ENCODE results near the gene DPEP1. TPM values are rescaled to one million over a fixed set of nuclear protein-coding genes. Genes with fewer than 3 reads are reported as not detected.

The DPEP1 gene
- total RNA-seq, 1 donor from 2014 or later = not detected

DNA sequence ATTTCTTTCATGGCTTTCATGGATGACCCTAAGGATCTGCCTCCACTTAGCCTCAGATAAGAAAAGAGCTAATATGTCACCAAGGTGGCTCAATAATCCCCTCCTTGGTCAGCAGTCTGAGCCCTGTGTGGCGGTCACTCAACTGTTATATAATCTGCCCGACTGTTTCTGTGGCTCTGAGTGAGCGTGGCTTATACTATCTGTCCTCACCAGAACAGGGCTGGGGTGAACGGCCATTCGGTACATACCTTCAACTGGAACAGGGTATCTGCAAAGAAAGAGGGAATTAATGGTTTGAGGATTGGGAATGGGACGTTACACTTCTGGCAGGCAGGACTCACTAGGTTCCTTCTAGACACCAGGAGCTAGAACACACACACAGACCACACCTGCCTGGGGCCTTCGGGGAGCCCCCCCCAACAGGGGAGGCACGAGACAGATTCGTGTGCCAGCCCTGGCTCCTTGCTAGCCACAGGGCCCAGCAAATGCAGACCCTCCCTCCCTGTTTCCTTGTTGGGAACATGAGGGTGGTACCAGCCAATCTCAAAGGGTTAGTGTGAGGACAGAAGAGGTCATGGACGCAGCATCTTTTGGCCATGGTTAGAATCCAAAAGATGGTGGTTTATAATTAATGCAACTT, 40.3 kb downstream of the DPEP1 start:
- H3K4me3 Mint-ChIP-seq (ENCODE audit: unreplicated experiment) = no peak overlapping the region
- H3K27me3 Mint-ChIP-seq (ENCODE audit: unreplicated experiment) = no peaks in the 10 kb centered on the region
- peaks cover 5% of the 10 kb centered on the region for H3K36me3 Mint-ChIP-seq (ENCODE audit: unreplicated experiment)
- H3K4me1 Mint-ChIP-seq (ENCODE audit: unreplicated experiment) = peaks cover 24% of the 10 kb centered on the region
- no peak overlapping the region for H3K27ac Mint-ChIP-seq (ENCODE audit: unreplicated experiment)
- TF ChIP-seq, protein P1, sequence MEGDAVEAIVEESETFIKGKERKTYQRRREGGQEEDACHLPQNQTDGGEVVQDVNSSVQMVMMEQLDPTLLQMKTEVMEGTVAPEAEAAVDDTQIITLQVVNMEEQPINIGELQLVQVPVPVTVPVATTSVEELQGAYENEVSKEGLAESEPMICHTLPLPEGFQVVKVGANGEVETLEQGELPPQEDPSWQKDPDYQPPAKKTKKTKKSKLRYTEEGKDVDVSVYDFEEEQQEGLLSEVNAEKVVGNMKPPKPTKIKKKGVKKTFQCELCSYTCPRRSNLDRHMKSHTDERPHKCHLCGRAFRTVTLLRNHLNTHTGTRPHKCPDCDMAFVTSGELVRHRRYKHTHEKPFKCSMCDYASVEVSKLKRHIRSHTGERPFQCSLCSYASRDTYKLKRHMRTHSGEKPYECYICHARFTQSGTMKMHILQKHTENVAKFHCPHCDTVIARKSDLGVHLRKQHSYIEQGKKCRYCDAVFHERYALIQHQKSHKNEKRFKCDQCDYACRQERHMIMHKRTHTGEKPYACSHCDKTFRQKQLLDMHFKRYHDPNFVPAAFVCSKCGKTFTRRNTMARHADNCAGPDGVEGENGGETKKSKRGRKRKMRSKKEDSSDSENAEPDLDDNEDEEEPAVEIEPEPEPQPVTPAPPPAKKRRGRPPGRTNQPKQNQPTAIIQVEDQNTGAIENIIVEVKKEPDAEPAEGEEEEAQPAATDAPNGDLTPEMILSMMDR (IDR thresholded peaks at IDR 0.05) = no peak
- H3K9me3 Mint-ChIP-seq (ENCODE audit: unreplicated experiment) = no peaks in the 10 kb centered on the region
- no peak for DNase-seq (ENCODE audit: extremely low spot score, unreplicated experiment)

DNA sequence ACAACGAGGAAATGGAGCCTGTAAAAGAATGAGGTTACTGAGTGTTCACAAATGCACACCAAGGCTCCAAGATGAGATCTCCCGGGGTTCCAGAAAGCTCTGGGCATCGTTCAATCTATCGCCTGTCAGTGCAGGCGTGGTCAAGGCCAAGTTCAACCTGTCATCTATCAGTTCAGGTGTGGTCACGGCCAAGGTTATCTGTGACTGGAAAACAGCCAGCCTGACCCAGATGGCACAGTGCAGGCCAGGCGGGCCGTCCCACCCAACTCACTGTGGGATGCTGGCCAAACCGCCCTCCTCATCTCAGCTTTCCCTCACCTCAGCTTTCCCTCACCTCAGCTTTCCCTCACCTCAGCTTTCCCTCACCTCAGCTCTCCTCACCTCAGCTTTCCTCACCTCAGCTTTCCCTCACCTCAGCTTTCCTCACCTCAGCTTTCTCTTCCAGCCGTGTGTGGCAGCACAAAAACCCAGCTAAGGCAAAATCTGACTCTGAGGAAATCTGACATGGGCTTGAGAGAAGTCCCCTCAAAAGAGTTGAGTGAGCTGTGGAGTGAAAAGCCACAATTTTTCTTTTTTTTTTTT, 41.7 kb downstream of the DPEP1 start:
- H3K27me3 Mint-ChIP-seq (ENCODE audit: unreplicated experiment) = no peaks in the 10 kb centered on the region
- H3K36me3 Mint-ChIP-seq (ENCODE audit: unreplicated experiment) = peaks cover 1% of the 10 kb centered on the region
- H3K4me3 Mint-ChIP-seq (ENCODE audit: unreplicated experiment) = peak overlapping the region; percentile 76
- no peak overlapping the region for H3K27ac Mint-ChIP-seq (ENCODE audit: unreplicated experiment)
- DNase-seq (ENCODE audit: extremely low spot score, unreplicated experiment) = no peak
- H3K4me1 Mint-ChIP-seq (ENCODE audit: unreplicated experiment) = peaks cover 28% of the 10 kb centered on the region
- no peaks in the 10 kb centered on the region for H3K9me3 Mint-ChIP-seq (ENCODE audit: unreplicated experiment)
- TF ChIP-seq, protein P1 (IDR thresholded peaks at IDR 0.05) = no peak

DNA sequence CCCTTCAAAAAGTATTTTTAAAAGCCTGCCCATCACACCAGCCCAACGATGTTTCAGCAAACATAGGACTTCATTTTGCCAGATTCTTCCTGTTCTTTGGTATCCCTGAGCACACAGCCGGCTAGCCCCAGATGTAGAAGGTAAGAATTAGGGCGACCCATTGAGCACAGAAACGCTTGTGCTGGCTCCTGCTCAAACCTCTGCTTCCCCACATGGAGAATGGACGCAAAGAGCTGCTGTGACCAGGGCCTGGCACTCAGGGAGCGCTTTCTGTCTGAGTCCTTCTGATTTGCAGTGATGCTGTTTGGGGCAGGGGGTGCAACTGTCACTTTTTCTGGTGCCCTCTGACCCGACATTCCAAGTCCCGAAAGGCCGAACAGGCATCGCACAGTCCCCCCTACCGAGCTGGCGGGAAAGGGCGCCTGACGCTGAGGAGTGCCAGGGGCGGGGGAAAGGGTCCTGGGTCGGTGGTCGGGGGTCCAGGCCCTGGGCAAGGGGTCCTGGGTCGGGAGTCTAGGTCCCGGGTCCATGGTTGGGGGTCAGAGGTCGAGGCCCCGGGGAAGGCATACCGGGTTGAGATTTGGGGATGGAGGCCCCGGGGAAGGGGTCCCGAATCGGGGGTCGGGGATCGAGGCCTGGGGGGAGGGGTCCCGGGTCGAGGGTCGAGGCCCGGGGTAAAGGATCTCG, 43.1 kb downstream of the DPEP1 start:
- Mint-ChIP-seq H3K27ac (ENCODE audit: unreplicated experiment) (peak overlapping the region; percentile 65), H3K36me3 (ENCODE audit: unreplicated experiment) (peaks cover 8% of the 10 kb centered on the region), H3K4me1 (ENCODE audit: unreplicated experiment) (peaks cover 28% of the 10 kb centered on the region), H3K4me3 (ENCODE audit: unreplicated experiment) (peak overlapping the region; percentile 86), H3K27me3 (ENCODE audit: unreplicated experiment) (no peaks in the 10 kb centered on the region), H3K9me3 (ENCODE audit: unreplicated experiment) (no peaks in the 10 kb centered on the region)
- no peak for DNase-seq (ENCODE audit: extremely low spot score, unreplicated experiment)
- TF ChIP-seq, protein P1 (IDR thresholded peaks at IDR 0.05) = no peak

DNA sequence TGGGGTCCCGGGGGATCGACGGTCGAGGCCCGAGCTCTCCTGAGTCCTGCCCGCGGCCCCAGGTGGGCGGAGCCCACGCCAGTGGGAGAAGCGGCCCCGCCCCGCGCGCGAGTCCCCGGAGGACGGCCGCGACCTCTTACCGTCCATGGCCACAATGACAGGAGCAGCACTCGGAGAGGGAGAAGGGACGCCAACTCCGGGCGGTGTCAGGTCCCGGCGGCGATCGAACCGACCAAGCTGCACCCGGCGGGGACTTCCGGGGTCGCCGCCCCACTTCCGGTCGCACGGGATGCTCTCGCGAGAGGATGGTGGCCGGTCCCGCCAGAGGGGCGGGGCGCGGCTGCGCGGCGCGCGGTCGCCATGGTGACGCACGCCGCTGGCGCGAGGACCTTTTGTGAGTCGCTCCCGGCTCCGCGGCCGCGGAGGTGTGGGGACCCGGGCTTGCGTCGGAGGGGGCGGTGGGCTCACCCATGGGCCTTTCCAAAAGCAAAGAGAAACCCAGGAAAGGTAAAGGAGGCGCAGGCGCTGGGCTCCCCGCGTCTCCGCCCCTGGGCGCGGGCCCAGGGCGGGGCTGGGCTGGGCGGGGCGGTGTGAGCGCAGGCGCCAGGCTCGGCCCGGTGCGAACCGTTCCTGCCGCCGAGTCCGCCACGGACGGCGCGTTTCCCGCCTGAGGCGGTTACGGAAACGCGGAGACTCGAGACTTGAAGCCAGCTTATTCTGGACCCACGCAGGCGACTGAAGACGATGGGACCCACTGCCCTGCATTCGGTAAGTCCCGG, 44.2 kb downstream of the DPEP1 start, which contains the start of the genes CHMP1A and SPATA33:
TSS of gene CHMP1A (minus strand) at position 267 of the 779 bp plus-strand sequence. CDS start at position 147, 120 bp downstream.
TSS of gene SPATA33 (plus strand) at position 395 of the 779 bp plus-strand sequence. CDS start at position 471, 76 bp downstream.
- TF ChIP-seq, protein P1 (IDR thresholded peaks at IDR 0.05) = no peak
- H3K27ac Mint-ChIP-seq (ENCODE audit: unreplicated experiment) = peak within 1 kb of the TSS; percentile 86
- peak within 1 kb of the TSS; percentile 86 for H3K4me3 Mint-ChIP-seq (ENCODE audit: unreplicated experiment)
- H3K36me3 Mint-ChIP-seq (ENCODE audit: unreplicated experiment) = peaks cover 11% of the 10 kb centered on the region
- H3K9me3 Mint-ChIP-seq (ENCODE audit: unreplicated experiment) = no peaks in the 10 kb centered on the region
- peaks cover 28% of the 10 kb centered on the region for H3K4me1 Mint-ChIP-seq (ENCODE audit: unreplicated experiment)
- H3K27me3 Mint-ChIP-seq (ENCODE audit: unreplicated experiment) = no peaks in the 10 kb centered on the region
- DNase-seq (ENCODE audit: extremely low spot score, unreplicated experiment) = peak; percentile 98
